ENCODE measurements around the gene MIOS.

The MIOS gene

DNA sequence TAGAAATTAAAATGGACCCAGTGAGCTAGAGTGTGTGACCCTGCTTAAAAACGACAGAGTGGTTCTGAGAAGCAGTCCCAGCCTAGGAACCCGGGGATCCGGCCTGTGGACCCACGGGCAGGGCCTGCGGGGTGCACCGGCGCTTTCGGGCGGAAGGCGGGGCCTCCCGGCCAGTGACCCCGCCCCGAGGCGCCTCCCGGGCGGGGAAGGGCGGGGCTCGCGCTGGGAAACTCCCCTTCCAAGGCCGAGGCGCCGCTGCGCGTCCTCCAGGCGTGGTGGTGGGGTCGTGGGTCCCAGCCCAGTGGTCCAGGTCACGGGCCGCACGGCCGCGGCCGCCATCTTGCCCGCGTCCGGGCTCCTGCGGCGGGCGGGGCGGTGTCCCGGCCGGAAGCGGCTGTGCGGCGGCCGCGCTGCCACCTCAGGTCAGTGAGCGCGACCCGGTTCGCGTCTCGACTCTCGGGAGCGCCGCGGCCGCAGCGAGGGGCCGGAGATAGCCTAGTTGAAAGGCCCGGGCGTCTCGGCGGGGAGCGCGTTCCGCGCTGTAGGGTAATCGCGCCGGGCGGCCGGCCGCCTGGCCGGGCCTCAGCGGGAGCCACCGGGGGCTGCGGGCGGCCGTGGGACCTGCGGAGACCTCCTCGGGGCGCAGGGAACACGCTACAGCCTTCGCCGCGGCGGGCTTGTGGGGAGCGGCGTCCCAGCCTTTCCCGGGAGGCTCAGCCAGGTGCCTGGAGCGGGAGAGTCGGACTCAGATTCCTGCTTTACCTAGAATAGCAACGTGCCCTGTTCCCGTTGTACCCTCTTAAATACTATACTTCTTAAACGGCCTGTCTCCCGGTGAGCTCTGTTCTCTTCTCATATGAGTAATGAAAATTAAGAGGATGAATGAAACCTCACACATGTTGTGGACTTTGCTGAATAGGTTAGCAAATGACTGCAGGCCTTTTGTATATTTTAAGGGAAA is at the start of gene MIOS:
TSS of gene MIOS (plus strand) at position 234 of the 961 bp plus-strand sequence. CDS start 5,592 bp downstream, outside the sequence.
- DNase-seq (ENCODE audit: low spot score): peak; percentile 86

DNA sequence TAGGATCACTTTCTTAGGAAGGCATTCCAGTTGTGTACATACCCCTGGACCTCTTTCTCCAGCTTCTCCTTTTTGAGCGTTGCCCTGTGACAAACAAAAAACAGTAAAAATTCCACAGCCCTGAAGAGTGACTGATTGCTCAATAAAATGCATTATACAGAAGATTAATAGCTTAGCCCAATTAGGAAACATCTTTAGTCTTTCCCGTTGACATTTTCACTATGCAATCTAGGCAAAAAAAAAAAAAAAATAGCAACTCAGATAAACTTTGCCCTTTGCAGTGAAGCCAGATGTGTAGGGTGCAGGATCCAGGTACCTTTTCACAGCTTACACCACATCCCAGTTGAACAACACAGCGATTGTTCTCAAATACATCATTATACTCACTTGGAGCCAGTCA is 48.9 kb upstream of the MIOS start:
- DNase-seq (ENCODE audit: low spot score): no peak

DNA sequence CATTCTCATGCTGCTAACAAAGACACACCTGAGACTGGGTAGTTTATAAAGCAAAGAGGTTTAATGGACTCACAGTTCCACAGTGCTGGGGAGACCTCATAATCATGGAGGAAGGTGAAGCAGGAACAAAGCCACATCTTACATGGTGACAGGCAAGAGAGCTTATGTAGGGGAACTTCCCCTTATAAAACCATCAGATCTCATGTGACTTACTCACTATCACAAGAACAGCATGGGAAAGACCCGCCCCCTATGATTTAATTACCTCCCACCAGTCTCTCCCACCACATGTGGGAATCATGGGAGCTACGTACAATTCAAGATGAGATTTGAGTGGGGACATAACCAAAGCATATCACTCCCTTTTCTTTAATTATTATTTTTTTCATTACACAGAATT is 47.6 kb upstream of the MIOS start:
- no peak for DNase-seq (ENCODE audit: low spot score)

DNA sequence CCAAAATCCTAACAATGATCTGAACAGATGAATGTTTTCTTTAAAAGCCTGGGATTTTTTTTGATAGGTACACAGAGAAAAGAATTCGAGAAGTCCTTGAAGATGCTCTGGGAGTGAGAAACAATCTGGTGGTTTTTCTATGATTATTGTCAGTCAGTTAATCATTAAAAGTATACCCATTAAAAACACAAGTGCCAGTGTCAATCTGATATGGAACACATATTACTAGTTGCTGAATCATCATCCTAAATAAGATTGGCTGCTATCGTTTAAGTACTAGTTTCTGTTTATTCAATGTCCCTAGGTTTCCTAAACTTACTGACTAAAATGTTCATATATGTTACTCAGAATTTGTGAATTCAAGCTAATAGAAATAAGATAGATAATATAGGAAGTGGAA is 47.2 kb upstream of the MIOS start:
- no peak for DNase-seq (ENCODE audit: low spot score)

DNA sequence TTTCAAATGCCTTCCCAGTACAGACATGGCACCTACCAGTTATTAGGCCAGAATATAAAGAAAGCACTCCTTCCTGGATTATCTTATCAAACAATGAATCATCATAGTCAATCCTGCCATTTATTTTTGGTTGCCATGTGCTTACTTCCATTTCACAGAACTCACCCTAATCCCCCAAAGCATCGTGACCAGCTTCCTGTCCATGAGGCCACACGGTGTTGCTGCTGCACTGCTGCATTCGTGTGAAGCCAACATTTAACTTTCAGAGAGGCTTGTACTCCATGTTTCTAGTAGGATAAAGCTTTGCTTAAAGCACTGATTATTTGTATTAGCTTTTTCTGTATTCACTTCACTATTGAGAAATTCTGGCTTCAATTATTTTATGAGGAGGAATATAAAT is 45.4 kb upstream of the MIOS start:
- DNase-seq (ENCODE audit: low spot score): no peak

DNA sequence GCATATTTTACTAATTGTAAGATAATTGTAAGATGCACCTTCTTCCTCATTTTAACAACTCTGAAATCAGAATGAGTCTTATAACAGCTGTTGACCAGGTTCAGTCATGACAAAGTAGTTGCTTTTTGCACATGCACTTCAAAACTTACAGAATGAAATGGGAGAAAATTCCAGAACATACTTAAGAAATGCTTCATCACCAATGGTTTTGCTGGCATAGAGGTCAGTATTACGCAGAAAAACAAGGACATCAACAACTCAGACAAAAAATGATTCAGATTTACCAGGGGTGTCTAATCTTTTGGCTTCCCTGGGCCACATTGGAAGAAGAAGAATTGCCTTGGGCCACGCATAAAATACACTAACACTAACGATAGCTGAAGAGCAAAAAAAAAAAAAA is 44.3 kb upstream of the MIOS start:
- DNase-seq (ENCODE audit: low spot score): no peak

DNA sequence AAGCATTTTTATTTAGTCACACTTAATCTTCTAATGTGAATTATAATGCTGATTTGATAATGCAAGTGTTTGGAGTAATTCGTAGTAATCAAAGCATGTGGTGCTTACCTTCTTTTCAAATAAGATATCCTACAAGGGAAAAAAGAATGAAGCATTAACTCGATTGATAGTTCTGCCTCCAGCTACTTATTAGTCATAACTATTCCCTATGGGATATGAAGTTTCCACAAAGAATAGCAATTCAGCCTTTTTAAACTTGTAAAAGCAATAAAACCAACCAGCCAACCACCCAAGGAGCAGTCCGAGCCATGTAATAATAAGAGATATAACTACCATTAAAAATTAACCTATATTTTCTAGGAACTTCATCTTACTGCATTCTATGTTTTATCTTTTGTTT is 42.6 kb upstream of the MIOS start:
- no peak for DNase-seq (ENCODE audit: low spot score)

DNA sequence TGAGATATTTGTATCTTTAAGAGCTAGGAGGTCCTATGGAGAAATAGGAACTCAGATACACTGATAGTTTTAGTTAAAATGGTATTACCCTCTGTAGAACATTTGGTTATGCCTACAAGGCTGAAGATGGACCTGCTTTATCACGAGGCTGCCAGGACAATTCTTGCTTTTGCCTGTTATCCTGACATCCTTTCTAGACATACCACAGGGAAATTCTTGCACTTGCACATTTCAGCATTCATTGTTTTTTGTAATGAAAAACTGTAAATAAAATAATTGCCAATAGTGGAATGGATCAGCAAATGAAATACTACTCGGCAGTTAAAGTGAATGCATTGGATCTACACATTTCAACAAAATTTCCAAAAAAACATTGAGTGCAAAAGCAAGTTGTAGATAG is 40.7 kb upstream of the MIOS start:
- DNase-seq (ENCODE audit: low spot score): no peak

DNA sequence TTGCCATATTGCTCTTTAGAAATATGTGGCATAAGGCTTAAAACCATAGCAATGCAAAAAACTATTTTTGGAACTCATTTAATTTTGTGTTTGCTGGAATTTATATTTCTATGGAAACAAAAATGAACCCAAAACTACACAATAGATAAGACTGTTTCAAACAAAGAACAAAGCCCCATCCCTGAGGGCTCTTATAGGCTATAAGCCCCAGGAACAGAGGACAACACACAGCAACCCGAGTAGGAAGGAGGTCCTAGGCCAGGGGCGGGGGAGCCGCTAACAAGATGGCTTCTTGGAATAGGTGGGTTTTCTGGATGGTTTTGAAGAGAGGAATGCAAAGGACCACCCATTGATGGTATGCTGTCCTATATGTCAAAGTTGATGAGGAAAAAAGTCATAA is 39.6 kb upstream of the MIOS start:
- DNase-seq (ENCODE audit: low spot score): no peak

DNA sequence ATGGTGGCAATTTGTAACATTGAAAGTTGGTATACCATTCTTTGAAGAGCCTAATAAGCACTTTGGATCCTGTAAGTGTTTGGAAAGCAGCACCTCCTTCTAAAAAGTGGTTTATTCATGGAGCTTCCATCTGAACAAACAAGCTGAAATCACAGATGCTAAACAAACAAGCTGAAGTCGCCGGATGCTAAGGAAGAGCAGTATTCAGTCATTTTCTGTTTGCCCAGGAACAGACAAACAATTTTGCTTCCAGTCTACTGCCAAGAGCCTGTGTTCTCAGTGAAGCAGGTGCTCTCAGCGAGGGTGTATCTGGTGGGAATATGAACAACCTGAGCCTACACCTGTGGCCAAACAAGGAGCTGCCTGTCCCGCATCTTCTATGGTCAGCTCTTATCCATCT is 37.4 kb upstream of the MIOS start:
- no peak for DNase-seq (ENCODE audit: low spot score)

DNA sequence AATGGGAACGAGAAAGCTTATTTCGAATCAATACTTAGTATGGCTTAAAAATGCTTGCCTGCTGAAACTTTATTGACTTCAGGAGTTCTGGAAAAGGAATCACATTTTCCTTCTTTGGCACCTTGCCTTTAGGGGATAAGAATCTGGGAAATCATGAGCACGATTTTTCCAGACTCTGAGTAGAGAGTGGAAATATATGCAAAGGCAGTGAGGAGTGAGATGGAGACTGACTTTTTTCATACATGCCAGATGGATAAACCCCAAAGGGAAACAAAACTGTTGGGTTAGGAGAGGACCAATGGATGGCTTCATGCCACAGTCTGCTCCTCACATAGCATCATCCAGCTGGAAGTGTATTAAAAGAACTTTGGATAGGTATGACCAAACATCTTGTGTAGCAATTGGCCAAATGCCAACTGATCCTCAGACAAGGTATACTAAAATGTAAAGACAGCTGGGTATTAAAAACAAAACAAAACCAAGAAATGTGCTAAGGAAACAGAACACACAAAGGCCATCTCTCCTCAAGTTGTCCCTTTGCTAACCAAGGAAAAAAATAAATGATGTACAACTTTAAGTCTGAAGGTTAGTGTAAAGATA is 32.8 kb upstream of the MIOS start:
- DNase-seq (ENCODE audit: low spot score): no peak

DNA sequence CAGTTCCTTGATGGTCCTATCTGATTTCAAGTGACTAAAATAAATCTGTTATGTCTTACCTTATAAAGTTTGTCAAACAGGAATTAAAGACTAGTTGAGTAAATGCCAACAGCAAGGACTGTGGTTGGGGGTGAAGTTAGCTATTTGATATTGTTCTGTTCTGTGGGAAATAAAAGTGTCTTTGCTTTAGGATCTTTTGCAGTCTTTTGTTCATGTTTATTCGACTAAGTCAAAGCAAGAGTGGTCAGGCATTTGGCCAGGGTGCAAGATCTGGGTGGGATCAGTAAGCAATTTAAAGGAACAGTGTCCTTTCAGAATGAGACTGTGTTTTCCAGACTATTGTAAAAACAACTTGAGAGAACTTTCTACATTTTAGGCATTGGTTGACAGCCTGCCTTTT is 31.0 kb upstream of the MIOS start, which contains the start of gene COL28A1:
TSS of gene COL28A1 (minus strand) at position 183 of the 400 bp plus-strand sequence. CDS start 2,998 bp downstream, outside the sequence.
- DNase-seq (ENCODE audit: low spot score): no peak

DNA sequence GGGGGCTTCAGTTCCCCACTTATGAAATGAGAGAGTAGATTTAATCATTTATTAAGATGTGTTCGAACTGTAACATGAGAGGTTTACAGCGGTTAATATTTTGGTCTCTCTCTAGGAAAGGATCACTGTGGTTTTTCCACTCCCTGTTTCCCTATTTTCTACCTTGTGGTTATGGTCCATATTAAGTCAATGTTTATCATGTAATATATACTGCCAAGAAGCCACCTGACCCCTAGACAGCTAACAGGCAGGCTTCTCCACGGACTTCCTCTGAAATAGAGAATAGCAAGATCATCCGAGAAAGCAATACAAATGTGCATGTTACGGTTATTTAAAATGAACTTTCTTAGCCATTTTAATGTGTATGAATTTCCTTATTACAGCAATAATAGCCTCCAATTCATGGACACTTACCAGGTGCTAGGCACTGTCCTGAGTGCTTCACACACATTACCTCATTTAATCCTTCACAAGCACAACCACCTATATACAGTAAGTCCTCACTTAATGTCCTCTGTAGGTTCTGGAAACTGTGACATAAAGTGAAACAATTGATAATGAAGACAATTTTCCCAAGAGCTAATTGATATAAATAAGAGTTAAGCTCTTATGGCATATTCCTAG is 30.2 kb upstream of the MIOS start:
- no peak for DNase-seq (ENCODE audit: low spot score)

DNA sequence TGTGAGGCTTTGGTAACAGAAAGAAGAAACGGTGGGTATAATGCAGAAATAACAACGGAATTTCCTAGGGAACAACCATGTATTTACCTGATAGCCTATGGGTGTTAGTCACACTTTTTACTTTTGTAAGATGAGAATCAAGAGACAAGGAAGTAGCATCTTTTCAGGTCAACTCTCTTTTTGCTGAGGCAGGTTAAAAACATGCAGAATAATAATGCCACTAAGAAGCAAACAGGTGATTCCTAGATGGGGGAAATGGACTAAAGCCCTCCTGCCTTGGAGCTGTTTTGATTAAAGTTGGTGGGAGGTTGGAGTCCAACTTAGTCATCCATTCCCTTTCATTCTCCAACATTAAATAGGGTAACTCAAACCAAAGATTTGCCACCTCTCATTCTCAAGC is 29.0 kb upstream of the MIOS start:
- DNase-seq (ENCODE audit: low spot score): no peak

DNA sequence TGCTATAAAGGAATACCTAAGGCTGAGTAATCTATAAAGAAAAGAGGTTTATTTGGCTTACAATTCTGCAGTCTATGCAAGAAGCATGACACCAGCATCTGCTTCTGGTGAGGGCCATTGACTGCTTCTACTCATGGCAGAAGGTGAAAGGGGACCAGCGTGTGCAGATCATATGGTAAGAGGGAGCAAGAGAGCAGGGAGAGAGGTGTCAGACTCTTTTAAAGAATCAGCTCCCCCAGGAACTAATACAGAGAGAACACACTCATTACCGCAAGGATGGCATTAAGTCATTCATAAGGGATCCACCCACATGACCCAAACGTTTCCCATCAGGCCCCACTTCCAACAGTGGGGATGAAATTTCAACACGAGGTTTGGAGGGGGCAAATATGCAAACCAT is 27.5 kb upstream of the MIOS start:
- no peak for DNase-seq (ENCODE audit: low spot score)

DNA sequence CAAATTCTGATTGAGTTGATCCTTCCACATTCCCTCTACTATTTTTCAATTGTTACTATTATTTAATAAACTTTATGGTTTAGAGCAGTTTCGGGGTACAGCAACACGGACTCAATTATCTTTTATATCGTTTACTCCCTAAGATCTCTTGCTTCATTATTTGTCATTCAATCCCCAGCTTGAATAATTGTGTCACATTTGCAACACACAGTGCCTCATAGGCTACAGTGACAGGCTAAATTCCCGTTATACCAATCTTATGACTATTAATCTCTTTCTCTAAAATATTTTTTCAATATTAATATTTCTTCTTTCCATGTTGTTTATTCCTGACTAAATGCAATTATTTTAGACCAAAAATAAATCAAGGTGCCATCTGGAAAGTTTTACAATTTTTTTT is 27.0 kb upstream of the MIOS start:
- no peak for DNase-seq (ENCODE audit: low spot score)

DNA sequence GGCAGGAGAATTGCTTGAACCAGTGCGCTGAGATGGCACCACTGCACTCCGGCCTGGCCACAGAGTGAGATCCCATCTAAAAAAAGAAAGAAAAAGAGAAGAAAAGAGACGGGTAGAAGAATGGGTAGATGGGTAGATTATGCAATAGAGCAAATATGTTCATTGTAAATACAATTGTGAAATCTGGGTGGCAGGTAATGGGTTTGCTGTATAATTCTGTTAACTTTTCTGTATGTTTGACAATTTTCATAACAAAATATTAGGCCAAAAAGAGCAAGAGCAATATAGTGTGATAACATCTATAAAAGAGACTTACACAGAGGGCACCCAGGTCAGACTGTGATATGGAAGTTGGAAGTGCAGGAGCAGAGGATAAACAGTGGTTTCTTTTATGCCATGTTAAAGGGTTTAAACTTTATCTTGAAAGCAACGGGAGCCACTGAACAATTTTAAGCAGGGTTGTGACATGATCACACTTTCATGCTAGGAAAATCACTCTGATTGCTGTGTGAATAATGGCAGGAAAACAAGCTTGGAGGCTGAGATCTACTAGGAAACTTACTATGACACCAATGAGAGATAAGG is 24.3 kb upstream of the MIOS start:
- DNase-seq (ENCODE audit: low spot score): no peak

DNA sequence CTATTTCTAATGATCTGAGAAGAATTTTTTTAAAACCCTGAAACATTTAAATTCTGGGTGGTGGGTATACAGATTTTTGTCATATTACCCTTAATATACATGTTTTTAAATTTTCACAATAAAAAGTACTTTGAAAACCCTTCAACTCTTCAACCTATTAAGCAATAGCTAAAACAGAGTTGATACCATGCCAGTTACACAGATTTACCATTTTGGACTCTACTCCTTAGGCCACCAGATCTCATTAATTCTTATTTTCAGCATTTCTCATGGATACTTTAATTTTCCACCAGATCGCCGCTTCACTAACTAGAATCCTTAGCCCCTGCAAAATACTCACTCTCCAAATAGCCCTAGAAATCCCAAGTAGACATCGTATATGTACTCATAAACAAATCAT is 18.3 kb upstream of the MIOS start:
- no peak for DNase-seq (ENCODE audit: low spot score)

DNA sequence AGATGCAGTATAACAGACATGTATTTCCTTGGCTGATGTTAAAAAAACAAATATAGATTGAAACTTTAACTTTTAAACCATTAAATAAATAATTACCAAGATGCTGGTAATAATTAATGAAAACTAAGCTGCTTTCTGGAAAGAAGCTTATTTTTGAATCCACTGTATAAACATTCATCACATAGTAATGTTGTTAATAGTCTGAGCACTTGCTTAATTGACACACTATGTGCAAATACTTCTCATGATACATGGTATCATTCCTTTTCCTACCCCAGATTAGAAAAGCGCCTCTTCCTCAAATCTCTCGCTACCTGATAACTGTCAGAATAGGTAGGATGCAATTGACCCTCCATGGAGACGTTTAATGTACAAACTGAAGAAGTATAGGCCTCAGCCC is 16.0 kb upstream of the MIOS start:
- DNase-seq (ENCODE audit: low spot score): no peak

DNA sequence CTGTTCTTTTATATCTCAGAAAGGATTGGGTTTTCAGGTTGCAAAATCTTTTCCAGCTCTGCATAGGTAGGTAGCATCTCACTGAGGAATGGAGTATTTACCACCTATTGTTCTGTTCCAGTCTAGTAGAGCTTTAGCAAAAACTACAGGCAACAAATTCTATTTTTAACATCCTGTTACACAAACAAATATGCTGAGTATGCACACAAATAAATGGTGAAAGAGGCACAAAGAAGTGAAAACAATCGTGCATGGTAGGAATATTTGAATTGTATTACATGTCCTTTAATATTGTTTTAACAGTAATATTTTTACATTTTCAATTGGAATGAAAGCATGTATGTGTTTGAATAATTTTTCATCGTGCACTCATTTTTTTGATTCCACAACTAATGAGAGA is 14.5 kb upstream of the MIOS start:
- DNase-seq (ENCODE audit: low spot score): no peak

DNA sequence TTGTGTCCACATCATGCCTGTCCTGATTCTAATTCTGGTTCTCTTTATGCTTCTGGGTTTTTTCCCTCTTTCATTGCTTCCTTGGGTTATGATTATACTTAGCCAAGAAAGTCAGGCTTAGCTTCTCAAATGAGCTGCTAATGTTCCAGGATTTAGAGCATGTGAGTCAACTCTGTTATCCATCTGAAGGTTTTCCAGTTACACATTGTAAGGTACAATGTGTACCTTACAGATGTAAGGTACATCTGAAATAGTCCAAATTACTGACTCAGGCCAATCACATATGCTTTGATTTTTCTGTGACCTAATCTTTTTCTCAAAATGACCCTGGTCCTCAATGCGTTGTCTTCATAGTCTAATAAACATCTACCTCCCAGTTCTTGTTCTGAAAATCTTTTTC is 13.3 kb upstream of the MIOS start:
- DNase-seq (ENCODE audit: low spot score): no peak

DNA sequence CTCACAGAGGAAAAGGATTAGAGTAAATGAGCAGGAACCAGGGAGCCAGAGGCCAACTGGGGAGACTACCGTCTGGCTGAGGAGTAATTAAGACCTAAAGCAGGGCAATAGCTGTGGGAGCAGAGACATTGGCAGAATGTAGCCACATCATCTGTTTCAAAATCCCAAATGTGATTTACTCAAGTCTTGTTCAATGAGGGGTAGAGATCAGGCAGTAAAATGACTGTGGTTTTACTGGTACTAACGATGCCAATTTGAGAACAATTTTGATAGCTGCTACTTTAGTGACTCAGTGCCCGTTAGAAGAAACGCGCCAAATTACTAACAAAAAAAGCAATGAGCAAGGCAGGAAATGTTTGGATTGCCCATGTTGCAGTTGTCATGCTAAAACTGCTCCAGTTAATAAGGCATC is 12.7 kb upstream of the MIOS start:
- DNase-seq (ENCODE audit: low spot score): no peak

Data from hematopoietic multipotent progenitor cell treated with erythropoietin and hydrocortisone succinate and interleukin-3 and kit ligand, for 17 days (in vitro differentiated cells).